GM18907 (cell line): ENCODE results near the gene GSG1L.

Experiments used
- ATAC-seq: cut with Tn5 transposase; IDR thresholded peaks from one replicate; pipeline ENCODE4 v1.9.1; 2021; ENCODE audit warnings: mild to moderate bottlenecking, moderate library complexity; ENCODE audit not compliant: unreplicated experiment

Gene GSG1L

GRCh38 chr16:27779641-27780164 is 283.8 kb downstream of the GSG1L start:
- ATAC-seq: no peak

- no peak for ATAC-seq
Measured at GRCh38 chr16:27778926-27779570, 284.5 kb downstream of the GSG1L start.

GRCh38 chr16:27778171-27778925 is 285.2 kb downstream of the GSG1L start:
- ATAC-seq: no peak

GRCh38 chr16:27777527-27777926 is 286.0 kb downstream of the GSG1L start:
- ATAC-seq: no peak

- ATAC-seq: no peak
Measured at GRCh38 chr16:27776556-27777225, 286.8 kb downstream of the GSG1L start.

GRCh38 chr16:27775254-27775653 is 288.3 kb downstream of the GSG1L start:
- ATAC-seq: no peak

- no peak for ATAC-seq
Measured at GRCh38 chr16:27774779-27775178, 288.7 kb downstream of the GSG1L start.

GRCh38 chr16:27773344-27773743 is 290.2 kb downstream of the GSG1L start:
- ATAC-seq: no peak

- ATAC-seq: no peak
Measured at GRCh38 chr16:27772093-27772825, 291.3 kb downstream of the GSG1L start.

GRCh38 chr16:27771201-27771910 is 292.2 kb downstream of the GSG1L start:
- no peak for ATAC-seq

- no peak for ATAC-seq
Measured at GRCh38 chr16:27770271-27771196, 293.0 kb downstream of the GSG1L start.

- no peak for ATAC-seq
Measured at GRCh38 chr16:27769561-27770255, 293.8 kb downstream of the GSG1L start.

- no peak for ATAC-seq
Measured at GRCh38 chr16:27768651-27769272, 294.8 kb downstream of the GSG1L start.

- no peak for ATAC-seq
Measured at GRCh38 chr16:27767971-27768591, 295.4 kb downstream of the GSG1L start.

GRCh38 chr16:27767081-27767480 is 296.4 kb downstream of the GSG1L start:
- ATAC-seq: no peak

GRCh38 chr16:27766236-27766925 is 297.1 kb downstream of the GSG1L start:
- ATAC-seq: no peak
